NCI-H82 (cell line): ENCODE measurements around the gene CDK16.

Experiments used
- DNase-seq: peaks from one replicate; lab custom pipeline; 2025; lab: John Stamatoyannopoulos, UW

The CDK16 gene

GRCh38 chrX:47209508-47210238 lies 8.8 kb upstream of the CDK16 start:
- no peak for DNase-seq

- no peak for DNase-seq
These were observed 7.6 kb upstream of the CDK16 start for GRCh38 chrX:47210661-47211425.

DNA sequence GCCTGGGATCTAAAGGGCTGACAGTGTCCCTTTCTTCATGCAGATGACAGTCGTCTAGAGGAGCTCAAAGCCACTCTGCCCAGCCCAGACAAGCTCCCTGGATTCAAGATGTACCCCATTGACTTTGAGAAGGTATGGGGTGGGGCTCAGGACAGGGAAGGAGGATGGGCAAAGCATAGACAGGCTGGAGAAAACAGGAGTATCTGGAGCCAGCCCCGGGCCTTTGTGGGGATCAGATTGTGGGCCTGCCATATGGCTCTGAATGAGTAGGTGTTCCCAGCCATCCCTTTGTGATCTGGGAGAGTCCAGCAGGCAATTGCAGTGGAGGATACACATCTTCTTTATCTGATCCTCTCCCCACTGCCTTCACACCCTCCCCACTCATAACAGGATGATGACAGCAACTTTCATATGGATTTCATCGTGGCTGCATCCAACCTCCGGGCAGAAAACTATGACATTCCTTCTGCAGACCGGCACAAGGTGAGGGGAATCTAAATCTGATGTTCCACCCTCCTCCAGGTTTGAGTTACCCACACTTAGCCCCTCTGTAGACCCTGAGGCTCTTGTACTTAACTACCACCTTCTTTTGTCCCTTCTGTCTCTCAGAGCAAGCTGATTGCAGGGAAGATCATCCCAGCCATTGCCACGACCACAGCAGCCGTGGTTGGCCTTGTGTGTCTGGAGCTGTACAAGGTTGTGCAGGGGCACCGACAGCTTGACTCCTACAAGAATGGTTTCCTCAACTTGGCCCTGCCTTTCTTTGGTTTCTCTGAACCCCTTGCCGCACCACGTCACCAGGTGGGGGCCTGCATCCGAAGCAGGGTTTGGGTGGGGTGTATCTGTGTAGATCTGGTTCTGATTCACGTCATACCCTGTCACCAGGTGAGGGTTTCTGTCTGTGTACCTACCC lies 5.8 kb upstream of the CDK16 start:
- no peak for DNase-seq

GRCh38 chrX:47214435-47215077 lies 3.9 kb upstream of the CDK16 start:
- DNase-seq = no peak

DNA sequence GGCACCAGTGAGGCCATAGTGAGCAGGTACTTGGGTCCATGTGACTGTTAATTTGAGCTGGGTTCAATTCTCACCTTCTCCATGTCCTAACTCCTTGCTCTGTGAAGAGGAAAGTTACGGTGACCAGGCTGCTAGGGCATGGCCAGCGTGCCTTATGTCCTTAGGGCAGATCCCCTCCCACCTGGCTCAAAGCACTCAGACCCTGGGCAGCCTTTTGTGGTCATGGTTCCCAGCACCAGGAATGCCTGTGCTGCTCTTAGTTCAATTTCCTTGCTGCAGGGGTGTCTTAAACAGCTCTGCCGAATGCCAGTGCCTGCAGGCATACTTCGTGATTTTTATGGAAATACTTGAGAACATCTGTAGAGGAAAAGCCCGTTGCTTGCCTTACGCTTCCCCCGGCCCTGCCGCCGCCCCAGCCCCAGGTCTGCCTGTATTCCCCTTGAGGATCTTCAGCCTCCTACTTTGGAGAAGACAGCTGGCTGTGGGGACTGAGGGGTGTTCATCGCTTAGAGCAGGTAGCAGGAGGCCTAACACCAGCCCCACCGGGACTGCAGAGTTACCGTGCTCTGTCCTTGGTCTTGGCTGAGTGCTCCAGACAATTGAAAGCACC lies 3.1 kb upstream of the CDK16 start:
- DNase-seq = peak; percentile 28

DNA sequence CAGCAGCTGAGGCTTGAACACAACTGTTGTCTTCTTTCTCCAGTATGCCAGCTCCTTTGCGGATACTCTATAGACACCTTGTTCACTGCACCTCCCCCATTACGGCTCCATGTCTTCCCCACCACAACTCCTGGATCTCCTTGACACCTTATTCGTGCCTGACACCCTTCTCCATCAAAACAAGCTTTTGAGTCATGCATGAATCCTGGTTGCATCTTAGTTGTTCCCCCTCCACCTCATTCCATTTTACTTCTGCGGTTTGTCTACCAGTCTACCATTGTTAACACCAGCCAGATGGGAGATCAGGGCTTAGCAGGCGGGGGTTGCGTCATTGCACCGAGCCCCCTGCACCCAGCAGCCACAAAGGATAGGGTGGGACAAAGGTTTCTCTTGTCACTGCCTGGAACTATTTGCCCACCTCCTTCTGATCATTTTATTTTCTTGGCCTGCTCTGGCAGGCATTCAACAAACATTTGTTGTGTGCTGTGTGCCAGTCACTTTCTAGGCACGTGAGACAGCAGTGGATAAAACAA lies 2.0 kb upstream of the CDK16 start:
- peak; percentile 80 for DNase-seq

DNA sequence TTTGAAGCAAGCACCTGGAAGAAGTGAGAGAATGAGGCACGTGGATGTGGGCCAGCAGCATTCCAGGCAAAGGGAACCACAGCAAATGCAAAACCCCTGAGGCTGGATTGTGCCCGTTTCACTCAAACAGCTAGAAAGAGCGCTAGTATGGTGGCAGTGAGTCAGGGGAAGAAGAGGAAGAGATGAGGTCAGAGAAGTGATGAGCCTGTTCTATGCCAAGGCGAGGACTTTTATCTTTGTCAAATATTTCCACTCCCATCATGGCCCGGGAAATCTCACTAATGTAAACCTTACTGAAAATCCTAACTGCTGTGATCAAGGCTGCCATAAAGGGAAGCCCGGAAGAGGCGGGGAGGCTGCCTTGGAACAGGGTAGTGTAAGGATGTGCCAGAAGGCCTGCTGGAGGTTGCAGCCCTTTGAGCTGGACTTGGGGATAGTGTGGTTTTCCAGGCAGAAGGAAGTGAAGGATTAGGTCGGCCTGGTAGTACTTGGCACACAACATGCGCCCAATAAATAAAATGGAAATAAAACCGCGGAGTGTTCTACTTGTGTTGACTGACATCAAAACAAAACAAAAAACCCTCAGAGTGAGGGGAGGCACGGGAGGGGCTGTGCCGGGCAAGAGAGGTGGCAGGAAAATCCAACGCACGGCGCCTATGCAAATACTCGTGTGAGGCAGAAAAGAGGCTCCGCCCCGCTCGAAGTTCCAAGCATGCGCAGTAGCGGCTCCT lies 1.2 kb upstream of the CDK16 start:
- peak; percentile 85 for DNase-seq

GRCh38 chrX:47217852-47218279 lies 615 bp upstream of the CDK16 start:
- DNase-seq = peak; percentile 100

DNA sequence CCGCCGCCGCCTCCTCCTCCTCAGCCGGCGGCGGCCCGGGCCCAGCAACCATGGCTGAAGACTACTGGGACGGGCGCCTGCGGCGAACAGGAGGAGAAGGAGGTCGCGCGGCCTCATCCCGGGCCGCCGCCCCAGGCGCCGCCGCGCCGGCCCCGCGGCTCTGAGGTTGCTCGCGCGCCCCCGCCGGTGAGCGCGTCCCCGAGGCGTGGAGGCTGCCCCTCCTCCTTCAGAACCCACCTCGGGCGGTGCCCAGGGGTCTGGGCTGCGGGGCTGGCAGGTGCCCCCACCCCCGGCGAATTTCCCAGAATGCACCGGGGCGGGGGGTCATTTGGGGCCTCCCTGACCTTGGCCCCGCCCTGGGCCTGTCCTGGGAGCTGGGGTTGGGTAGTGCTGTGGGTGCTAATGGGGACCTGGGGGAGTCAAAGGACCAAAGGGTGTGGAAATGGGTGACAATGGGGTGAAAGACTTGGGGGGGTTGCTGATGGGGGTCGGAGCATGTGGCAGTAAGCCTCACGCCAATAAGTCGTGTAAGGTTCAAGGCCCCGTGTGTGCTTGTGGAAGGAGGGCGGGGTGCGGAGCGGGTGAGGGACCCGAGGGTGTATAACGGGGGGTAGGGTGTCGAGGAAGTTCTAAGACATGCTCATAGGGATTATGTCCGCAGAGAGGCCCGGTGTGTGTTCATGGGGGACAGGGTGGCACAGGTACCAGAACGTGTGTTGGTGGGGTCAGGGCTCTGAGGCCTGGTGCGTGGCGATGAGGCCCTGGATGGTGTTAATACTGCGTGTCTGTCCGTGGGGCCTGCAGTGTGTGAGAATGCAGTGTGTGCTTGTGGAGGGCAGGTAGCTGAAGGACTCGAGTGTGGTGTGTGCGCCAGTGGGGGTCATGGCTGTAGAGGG lies 687 bp downstream of the CDK16 start:
- DNase-seq = peak; percentile 65

DNA sequence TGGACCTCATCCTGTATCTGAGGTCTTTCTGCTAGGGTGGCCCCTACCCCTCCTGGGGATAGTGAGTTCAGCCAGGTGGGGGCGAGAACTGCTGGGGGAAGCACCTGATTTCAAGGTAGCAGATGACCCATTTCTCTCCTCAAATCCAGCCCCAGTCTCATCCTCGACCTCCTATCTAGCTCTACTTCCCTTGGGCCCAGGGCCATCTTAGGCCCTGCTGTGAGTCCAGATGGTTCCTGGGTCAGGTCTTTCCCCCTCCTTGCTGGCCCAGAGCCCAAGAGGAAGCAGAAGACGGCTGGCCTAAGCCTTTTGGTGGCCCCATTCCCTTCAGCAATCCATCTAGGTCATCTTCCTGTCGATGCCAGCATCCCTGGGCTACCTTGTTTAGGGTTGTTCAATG lies 3.3 kb downstream of the CDK16 start:
- DNase-seq = no peak

- peak; percentile 16 for DNase-seq
These were observed 4.4 kb downstream of the CDK16 start for GRCh38 chrX:47222751-47223350.

DNA sequence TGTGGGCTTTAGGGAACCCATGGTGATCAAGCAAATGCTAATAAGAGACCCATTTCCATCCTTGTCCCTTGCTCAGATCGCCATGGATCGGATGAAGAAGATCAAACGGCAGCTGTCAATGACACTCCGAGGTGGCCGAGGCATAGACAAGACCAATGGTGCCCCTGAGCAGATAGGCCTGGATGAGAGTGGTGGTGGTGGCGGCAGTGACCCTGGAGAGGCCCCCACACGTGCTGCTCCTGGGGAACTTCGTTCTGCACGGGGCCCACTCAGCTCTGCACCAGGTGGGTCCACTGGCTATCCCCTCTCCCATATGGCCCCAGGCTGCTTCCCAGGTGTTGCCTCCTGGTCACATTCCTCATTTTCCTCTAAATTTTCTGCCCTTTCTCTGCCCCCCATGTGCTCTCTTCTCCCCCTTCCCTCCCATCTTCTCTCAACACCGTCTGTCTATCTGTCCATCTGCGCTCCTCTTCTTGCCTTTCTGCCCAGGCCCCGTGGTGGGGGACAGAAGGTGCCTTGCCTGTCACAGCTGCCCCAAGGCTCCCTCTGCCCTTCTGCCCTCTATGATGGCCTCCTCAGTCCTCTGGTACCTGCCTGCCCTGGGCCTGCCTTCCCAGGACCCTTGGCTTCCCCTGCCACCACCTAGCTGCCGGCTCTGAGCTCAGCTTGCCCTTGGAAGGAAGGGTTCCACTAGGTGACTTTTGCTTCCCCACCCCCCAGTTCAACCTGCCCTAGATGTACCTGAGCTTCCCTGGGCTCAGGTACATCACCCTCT lies 5.2 kb downstream of the CDK16 start:
- no peak for DNase-seq

DNA sequence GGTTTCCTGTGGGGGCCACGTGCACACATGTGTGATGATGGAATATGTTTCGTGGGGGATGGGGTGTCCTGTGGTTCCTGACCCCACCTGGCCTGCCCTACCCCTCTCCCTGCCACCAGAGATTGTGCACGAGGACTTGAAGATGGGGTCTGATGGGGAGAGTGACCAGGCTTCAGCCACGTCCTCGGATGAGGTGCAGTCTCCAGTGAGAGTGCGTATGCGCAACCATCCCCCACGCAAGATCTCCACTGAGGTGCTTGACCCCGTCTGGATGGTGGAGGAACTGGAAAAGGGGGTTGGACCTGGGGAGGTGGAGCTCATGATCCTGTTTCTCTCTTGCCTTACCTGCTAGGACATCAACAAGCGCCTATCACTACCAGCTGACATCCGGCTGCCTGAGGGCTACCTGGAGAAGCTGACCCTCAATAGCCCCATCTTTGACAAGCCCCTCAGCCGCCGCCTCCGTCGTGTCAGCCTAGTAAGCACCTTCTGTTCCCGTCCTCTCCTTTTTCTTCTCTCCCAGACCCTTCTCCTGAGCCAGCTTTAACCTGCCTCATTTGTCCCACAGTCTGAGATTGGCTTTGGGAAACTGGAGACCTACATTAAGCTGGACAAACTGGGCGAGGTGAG lies 5.9 kb downstream of the CDK16 start:
- DNase-seq = no peak

- no peak for DNase-seq
These were observed 6.4 kb downstream of the CDK16 start for GRCh38 chrX:47224896-47225290.

GRCh38 chrX:47226071-47226470 lies 7.6 kb downstream of the CDK16 start:
- DNase-seq = no peak

DNA sequence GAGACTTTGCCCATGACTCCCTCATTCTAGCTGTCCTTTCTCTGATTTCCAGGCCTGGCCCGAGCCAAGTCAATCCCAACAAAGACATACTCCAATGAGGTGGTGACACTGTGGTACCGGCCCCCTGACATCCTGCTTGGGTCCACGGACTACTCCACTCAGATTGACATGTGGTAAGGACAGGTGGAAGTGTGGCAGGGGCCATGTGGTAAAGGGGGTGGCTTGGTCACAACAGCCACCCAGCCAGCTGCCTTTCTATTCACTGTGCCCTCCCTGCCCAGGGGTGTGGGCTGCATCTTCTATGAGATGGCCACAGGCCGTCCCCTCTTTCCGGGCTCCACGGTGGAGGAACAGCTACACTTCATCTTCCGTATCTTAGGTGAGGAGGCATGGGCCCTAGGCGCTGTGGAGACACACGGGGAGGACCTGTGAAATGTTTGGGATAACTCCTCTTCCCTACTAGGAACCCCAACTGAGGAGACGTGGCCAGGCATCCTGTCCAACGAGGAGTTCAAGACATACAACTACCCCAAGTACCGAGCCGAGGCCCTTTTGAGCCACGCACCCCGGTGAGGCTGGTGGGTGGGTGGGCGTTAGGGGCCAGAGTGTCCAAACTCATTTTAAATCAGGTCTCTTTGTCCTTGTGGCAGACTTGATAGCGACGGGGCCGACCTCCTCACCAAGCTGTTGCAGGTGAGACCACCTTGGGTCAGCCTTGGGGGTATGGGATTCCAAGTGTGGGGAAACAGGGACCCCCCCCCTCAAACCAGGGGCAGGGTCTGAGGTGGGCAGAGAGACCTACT lies 8.3 kb downstream of the CDK16 start:
- DNase-seq = no peak

DNA sequence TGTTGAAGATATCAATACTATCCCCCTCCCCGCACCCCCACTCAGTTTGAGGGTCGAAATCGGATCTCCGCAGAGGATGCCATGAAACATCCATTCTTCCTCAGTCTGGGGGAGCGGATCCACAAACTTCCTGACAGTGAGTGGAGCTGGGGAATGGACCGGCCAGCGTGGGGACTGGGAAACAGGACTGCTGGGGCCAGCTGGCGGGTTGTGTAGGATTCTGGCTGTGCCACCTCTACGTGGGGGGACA lies 8.8 kb downstream of the CDK16 start:
- DNase-seq = no peak
